GM12878 (cell line): Measurements from ENCODE around the gene LIN7A. TPM values are rescaled to one million over a fixed set of nuclear protein-coding genes. Genes with fewer than 3 reads are reported as not detected.
A peak's percentile ranks its signal among the peaks of the same experiment; 100 is the strongest.

Experiments
- ATAC-seq: fragments of 200-7000 bp; cut with Tn5 transposase; 3 replicates; pipeline ENCODE4 v1.9.1; 2020; ENCODE audit warnings: mild to moderate bottlenecking, moderate library complexity
- BruUV-seq: library from RNA; stranded (reverse); fragments of 400-500 nt; replicated peaks from 2 replicates; lab custom pipeline; 2021; lab: Mats Ljungman, UMichigan
- CTCF ChIA-PET: fragments of 300-600 bp; sonication (Branson Sonifier 250); formaldehyde crosslinking; extraction: SDS; loops from one replicate; lab custom pipeline; 2021; ENCODE audit warnings: inconsistent platforms; lab: Yijun Ruan, JAX
- POLR2A ChIA-PET: fragments of 350-600 bp; formaldehyde crosslinking; extraction: SDS; loops from one replicate; lab custom pipeline; 2021; ENCODE audit warnings: inconsistent platforms; lab: Charles Lee
- RAD21 ChIA-PET: fragments of 300-600 bp; sonication (Branson Sonifier 250); formaldehyde crosslinking; loops from one replicate; lab custom pipeline; 2023; ENCODE audit warnings: antibody characterized with exemption; ENCODE audit not compliant: unreplicated experiment; lab: Charles Lee
- SMC1A ChIA-PET: fragments of 300-600 bp; sonication (Branson Sonifier 250); formaldehyde crosslinking; loops from one replicate; lab custom pipeline; 2023; ENCODE audit not compliant: unreplicated experiment, uncharacterized antibody; lab: Charles Lee
- DNase-seq: peaks from one replicate; pipeline ENCODE4 v3.0.0-alpha.2; 2011; ENCODE audit warnings: low read depth, low spot score
- FAIRE-seq: peaks from 3 replicates; lab custom pipeline; 2011; peaks lifted over from hg19 to GRCh38; lab: Jason Lieb, UNC
- H2AFZ ChIP-seq: 2 replicates; pipeline ENCODE4 v1.6.0; 2011; ENCODE audit warnings: low read depth, low read length, control low read depth; ENCODE audit not compliant: control insufficient read depth
- H3K27ac ChIP-seq: 2 replicates; pipeline ENCODE4 v1.5.1; 2011; ENCODE audit warnings: control low read depth; ENCODE audit not compliant: control insufficient read depth, insufficient read depth
- H3K27me3 ChIP-seq, 2 experiments: replicated peaks in 1 of 2; 2 replicates each; pipeline versions ENCODE4 v1.6.0 to v1.6.1; 2011; ENCODE audit warnings: low read length in 1 of 2; ENCODE audit not compliant: control insufficient read depth in 2 of 2, insufficient read depth in 2 of 2
- H3K36me3 ChIP-seq, 2 experiments: 2 replicates each; pipeline ENCODE4 v1.5.1; 2011; ENCODE audit warnings: low read length in 1 of 2; ENCODE audit not compliant: control insufficient read depth in 2 of 2, insufficient read depth in 2 of 2
- H3K4me1 ChIP-seq: 2 replicates; pipeline ENCODE4 v1.6.1; 2011; ENCODE audit warnings: mild to moderate bottlenecking, low read length, moderate library complexity, mixed read lengths; ENCODE audit not compliant: control insufficient read depth, insufficient read depth
- H3K4me2 ChIP-seq: 2 replicates; pipeline ENCODE4 v1.6.0; 2011; ENCODE audit warnings: control low read depth; ENCODE audit not compliant: control insufficient read depth, insufficient read depth
- H3K4me3 ChIP-seq: fragments of 200-600 bp; sonication (generic); 2 replicates; pipeline ENCODE4 v1.5.1; 2016
- H3K79me2 ChIP-seq: 2 replicates; pipeline ENCODE4 v1.6.0; 2011; ENCODE audit warnings: low read length; ENCODE audit not compliant: control insufficient read depth, insufficient read depth
- H3K9ac ChIP-seq: 2 replicates; pipeline ENCODE4 v1.8.0; 2011; ENCODE audit warnings: low read length, control low read depth, mixed read lengths; ENCODE audit not compliant: control insufficient read depth, insufficient read depth
- H3K9me3 ChIP-seq: replicated peaks from 3 replicates; pipeline ENCODE4 v1.5.1; 2011; ENCODE audit warnings: mild to moderate bottlenecking, low read length; ENCODE audit not compliant: control insufficient read depth, insufficient read depth
- H4K20me1 ChIP-seq: 2 replicates; pipeline ENCODE4 v1.6.0; 2011; ENCODE audit not compliant: control insufficient read depth, insufficient read depth
- BCL11A ChIP-seq: IDR thresholded peaks from 2 replicates; pipeline ENCODE4 v1.6.1; 2011; ENCODE audit warnings: low read depth, low read length
- DPF2 ChIP-seq: fragments of 450-650 bp; IDR thresholded peaks from 2 replicates; pipeline ENCODE4 v1.6.1; 2017; ENCODE audit warnings: mild to moderate bottlenecking
- EP300 ChIP-seq, 2 experiments: fragments of 150-350 bp in 1 of 2; IDR thresholded peaks; 2 replicates each; pipeline ENCODE4 v1.6.1; 2011 to 2012; ENCODE audit warnings: low read depth in 2 of 2, low read length in 2 of 2, borderline replicate concordance in 1 of 2, improper control_type of control experiment in 1 of 2, inconsistent platforms in 1 of 2; ENCODE audit not compliant: control insufficient read depth in 1 of 2
- IKZF1 ChIP-seq: fragments of 450-650 bp; conservative IDR thresholded peaks from 2 replicates; pipeline ENCODE4 v1.6.1; 2017; ENCODE audit warnings: antibody characterized with exemption, mild to moderate bottlenecking
- IKZF2 ChIP-seq, 2 experiments: fragments of 450-650 bp; IDR thresholded peaks; 2 replicates each; pipeline ENCODE4 v1.6.1; 2017; ENCODE audit warnings: mild to moderate bottlenecking in 2 of 2, moderate library complexity in 2 of 2
- IRF4 ChIP-seq: IDR thresholded peaks from 2 replicates; pipeline ENCODE4 v1.6.1; 2011; ENCODE audit warnings: low read depth, low read length
- MTA2 ChIP-seq: fragments of 450-650 bp; IDR thresholded peaks from 2 replicates; pipeline ENCODE4 v1.6.1; 2016; ENCODE audit warnings: low read depth, mild to moderate bottlenecking, moderate library complexity
- NFIC ChIP-seq: IDR thresholded peaks from 2 replicates; pipeline ENCODE4 v1.6.1; 2012; ENCODE audit warnings: low read depth, mild to moderate bottlenecking, inconsistent platforms, low read length, moderate library complexity
- NR2F1 ChIP-seq: fragments of 450-650 bp; conservative IDR thresholded peaks from 2 replicates; pipeline ENCODE4 v1.6.1; 2017; ENCODE audit warnings: mild to moderate bottlenecking
- RAD51 ChIP-seq: fragments of 450-650 bp; IDR thresholded peaks from 2 replicates; pipeline ENCODE4 v1.6.1; 2016; ENCODE audit warnings: moderate library complexity, mild to moderate bottlenecking, inconsistent platforms
- RUNX3 ChIP-seq: IDR thresholded peaks from 2 replicates; pipeline ENCODE4 v1.6.1; 2012; ENCODE audit warnings: low read length, inconsistent platforms
- SPI1 ChIP-seq: IDR thresholded peaks from 2 replicates; pipeline ENCODE4 v1.6.1; 2011; ENCODE audit warnings: low read depth, mild to moderate bottlenecking, low read length, moderate library complexity, borderline replicate concordance; ENCODE audit not compliant: insufficient read depth
- YY1 ChIP-seq: IDR thresholded peaks from 2 replicates; pipeline ENCODE4 v1.6.1; 2011; ENCODE audit warnings: low read depth, mild to moderate bottlenecking, low read length
- WGBS: methylation state at CpG from one replicate; pipeline ENCODE4 v1.1.6; 2016; ENCODE audit warnings: low lambda C conversion rate; ENCODE audit not compliant: insufficient replicate concordance, insufficient coverage; ENCODE audit errors: missing lambda C conversion rate; 5-methylcytosine and 5-hydroxymethylcytosine counted together
- in situ Hi-C: fragments of 300-500 bp; cut with MboI; formaldehyde crosslinking; loops from 9 replicates; pipeline ENCODE4 v1.14.3; 2018; ENCODE audit warnings: mixed read lengths
- intact Hi-C: fragments of 100-400 bp; cut with micrococcal nuclease; formaldehyde crosslinking; loops from one replicate; pipeline ENCODE4 v1.14.2; 2022; ENCODE audit not compliant: unreplicated experiment
- polyA plus RNA-seq, 11 experiments: library from polyadenylated mRNA; depleted of rRNA in 4 of 11; unstranded in 6 of 11; stranded (reverse) in 5 of 11; fragments of >200 nt; fragmentation: Nextera tagmentation in 4 of 11; fragmentation: Illumina TruSeq in 1 of 11; extraction: Ambion mirVana in 4 of 11; extraction: Trizol in 1 of 11; gene quantifications; 1 replicate in 1 of 11; 2 replicates in 10 of 11; pipeline versions ENCODE4 v1.2.1 to v1.2.3, GENCODE V29; 2011 to 2016; ENCODE audit warnings: inconsistent platforms in 2 of 11, missing spikeins in 2 of 11, low read depth in 1 of 11
- total RNA-seq, 4 experiments: library from RNA; depleted of rRNA in 3 of 4; stranded (reverse); fragments of >200 nt in 3 of 4; fragmentation: Illumina TruSeq in 1 of 4; extraction: Trizol in 1 of 4; gene quantifications; 2 replicates each; pipeline versions ENCODE4 v1.2.1 to v1.2.3, GENCODE V29; 2013 to 2021
- TF ChIP-seq, protein P1 (sequence below): fragments of 450-650 bp; IDR thresholded peaks from 2 replicates; pipeline ENCODE4 v1.6.1; 2017; ENCODE audit warnings: mild to moderate bottlenecking, moderate library complexity
- TF ChIP-seq, protein P2 (sequence below): fragments of 450-650 bp; IDR thresholded peaks from 2 replicates; pipeline ENCODE4 v1.6.1; 2016; ENCODE audit warnings: mild to moderate bottlenecking

The LIN7A gene
- total and polyA plus RNA-seq, 10 of the 15 experiments (the other 5 are each of a cell fraction or from before 2014, with no cell fraction given), result 0.04 to 0.93 (median 0.35) TPM; not detected in 1

GRCh38 chr12:80807640-80808288, 130.0 kb downstream of the LIN7A start:
- H3K27ac ChIP-seq, result no peak overlapping the region
- TF ChIP-seq NR2F1, result peak; percentile 79
- peak; percentile 77 for TF ChIP-seq SPI1
- no peak; the same call in 1 of the 2 replicates for TF ChIP-seq NFIC
- peak; percentile 69 to 70; a peak in 3 of 4 replicates for TF ChIP-seq IKZF2 (IDR thresholded peaks at IDR 0.05)
- peak; percentile 74 for TF ChIP-seq BCL11A
- TF ChIP-seq, protein P1, sequence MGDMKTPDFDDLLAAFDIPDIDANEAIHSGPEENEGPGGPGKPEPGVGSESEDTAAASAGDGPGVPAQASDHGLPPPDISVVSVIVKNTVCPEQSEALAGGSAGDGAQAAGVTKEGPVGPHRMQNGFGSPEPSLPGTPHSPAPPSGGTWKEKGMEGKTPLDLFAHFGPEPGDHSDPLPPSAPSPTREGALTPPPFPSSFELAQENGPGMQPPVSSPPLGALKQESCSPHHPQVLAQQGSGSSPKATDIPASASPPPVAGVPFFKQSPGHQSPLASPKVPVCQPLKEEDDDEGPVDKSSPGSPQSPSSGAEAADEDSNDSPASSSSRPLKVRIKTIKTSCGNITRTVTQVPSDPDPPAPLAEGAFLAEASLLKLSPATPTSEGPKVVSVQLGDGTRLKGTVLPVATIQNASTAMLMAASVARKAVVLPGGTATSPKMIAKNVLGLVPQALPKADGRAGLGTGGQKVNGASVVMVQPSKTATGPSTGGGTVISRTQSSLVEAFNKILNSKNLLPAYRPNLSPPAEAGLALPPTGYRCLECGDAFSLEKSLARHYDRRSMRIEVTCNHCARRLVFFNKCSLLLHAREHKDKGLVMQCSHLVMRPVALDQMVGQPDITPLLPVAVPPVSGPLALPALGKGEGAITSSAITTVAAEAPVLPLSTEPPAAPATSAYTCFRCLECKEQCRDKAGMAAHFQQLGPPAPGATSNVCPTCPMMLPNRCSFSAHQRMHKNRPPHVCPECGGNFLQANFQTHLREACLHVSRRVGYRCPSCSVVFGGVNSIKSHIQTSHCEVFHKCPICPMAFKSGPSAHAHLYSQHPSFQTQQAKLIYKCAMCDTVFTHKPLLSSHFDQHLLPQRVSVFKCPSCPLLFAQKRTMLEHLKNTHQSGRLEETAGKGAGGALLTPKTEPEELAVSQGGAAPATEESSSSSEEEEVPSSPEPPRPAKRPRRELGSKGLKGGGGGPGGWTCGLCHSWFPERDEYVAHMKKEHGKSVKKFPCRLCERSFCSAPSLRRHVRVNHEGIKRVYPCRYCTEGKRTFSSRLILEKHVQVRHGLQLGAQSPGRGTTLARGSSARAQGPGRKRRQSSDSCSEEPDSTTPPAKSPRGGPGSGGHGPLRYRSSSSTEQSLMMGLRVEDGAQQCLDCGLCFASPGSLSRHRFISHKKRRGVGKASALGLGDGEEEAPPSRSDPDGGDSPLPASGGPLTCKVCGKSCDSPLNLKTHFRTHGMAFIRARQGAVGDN, result peak; percentile 28; the same call in 1 of the 2 replicates
- TF ChIP-seq IRF4, result peak; percentile 48; the same call in 1 of the 2 replicates
- TF ChIP-seq MTA2, result peak; percentile 58; the same call in 1 of the 2 replicates
- TF ChIP-seq DPF2, result peak; percentile 45; the same call in 1 of the 2 replicates
- peak; percentile 34; the same call in 1 of the 2 replicates for TF ChIP-seq IKZF1
- TF ChIP-seq RUNX3, result peak; percentile 20
- TF ChIP-seq, protein P2, sequence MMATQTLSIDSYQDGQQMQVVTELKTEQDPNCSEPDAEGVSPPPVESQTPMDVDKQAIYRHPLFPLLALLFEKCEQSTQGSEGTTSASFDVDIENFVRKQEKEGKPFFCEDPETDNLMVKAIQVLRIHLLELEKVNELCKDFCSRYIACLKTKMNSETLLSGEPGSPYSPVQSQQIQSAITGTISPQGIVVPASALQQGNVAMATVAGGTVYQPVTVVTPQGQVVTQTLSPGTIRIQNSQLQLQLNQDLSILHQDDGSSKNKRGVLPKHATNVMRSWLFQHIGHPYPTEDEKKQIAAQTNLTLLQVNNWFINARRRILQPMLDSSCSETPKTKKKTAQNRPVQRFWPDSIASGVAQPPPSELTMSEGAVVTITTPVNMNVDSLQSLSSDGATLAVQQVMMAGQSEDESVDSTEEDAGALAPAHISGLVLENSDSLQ, result peak; percentile 51; the same call in 1 of the 2 replicates
- TF ChIP-seq RAD51, result no peak
- peak in 1 of 2 experiments; percentile 39; a peak in 1 of 4 replicates for TF ChIP-seq EP300 (IDR thresholded peaks at IDR 0.05; ENCODE audit: borderline replicate concordance in 1 of 2, control insufficient read depth in 1 of 2, low read depth in 2 of 2, low read length in 2 of 2)
- no peak for TF ChIP-seq YY1
- TF ChIP-seq, all 136 proteins: peak for 12
- no peak overlapping the region for H3K4me3 ChIP-seq
- ChIA-PET CTCF (interaction anchor here (1.1 to 1.5 kb wide), 2 partner anchors 29 to 127 kb away, joined by 3 to 9 read pairs; no protein-coding TSS in a partner anchor), SMC1A (interaction anchor here (0.7 to 3.9 kb wide), 5 partner anchors 12 to 104 kb away, joined by 3 to 35 read pairs (median 5); no protein-coding TSS in a partner anchor), RAD21 (interaction anchor here (1.0 to 3.8 kb wide), 2 partner anchors 28 to 620 kb away, joined by 4 to 26 read pairs; no protein-coding TSS in a partner anchor), POLR2A (interaction anchor here (0.7 to 2.2 kb wide), 2 partner anchors 29 to 58 kb away, joined by 3 to 9 read pairs; no protein-coding TSS in a partner anchor)
- no peak overlapping the region for H3K9ac ChIP-seq
- BruUV-seq, result no TSS peak
- H3K4me1 ChIP-seq, result peaks cover 23% of the 10 kb centered on the region
- ATAC-seq (peak; percentile 95), DNase-seq (peak; percentile 59), FAIRE-seq (peak; percentile 81)
- no peaks in the 10 kb centered on the region for H4K20me1 ChIP-seq
- H3K79me2 ChIP-seq, result no peaks in the 10 kb centered on the region
- H2AFZ ChIP-seq, result no peak overlapping the region; the same call in 1 of the 2 replicates
- peaks cover 2% of the 10 kb centered on the region; the same call in 2 of the 3 replicates for H3K9me3 ChIP-seq
- H3K36me3 ChIP-seq, result no peaks in the 10 kb centered on the region
- H3K4me2 ChIP-seq, result no peak overlapping the region
- in situ Hi-C loops (loop anchor here (25.0 kb wide), 1 partner anchor 1555 kb away; the partner anchor contains the start of genes CCDC59 and METTL25), intact Hi-C loops (loop anchor here (1.0 to 5.0 kb wide), 2 partner anchors 29 to 40 kb away; no protein-coding TSS in a partner anchor)
- H3K27me3 ChIP-seq, result no peaks in the 10 kb centered on the region
- 74% methylated on average over 4 of the region's 4 CpGs for WGBS
